Measurements from ENCODE around the gene SLC22A23. TPM values are rescaled to one million over a fixed set of nuclear protein-coding genes. Genes with fewer than 3 reads are reported as not detected.

The SLC22A23 gene
- total and polyA plus RNA-seq, 4 donors, result 4.9 to 45.4 (median 19.7) TPM

- H3K27me3 ChIP-seq (ENCODE audit: control insufficient read depth in 4 of 4, insufficient read depth in 4 of 4, low read length in 3 of 4), result no peaks in the 10 kb centered on the region
- TF ChIP-seq GABPA (IDR thresholded peaks at IDR 0.05 in 1 of 2, conservative IDR thresholded peaks at IDR 0.05 in 1 of 2) (no peak), EGR1 (IDR thresholded peaks at IDR 0.05; ENCODE audit: low read depth in 2 of 2) (no peak), FOXA2 (IDR thresholded peaks at IDR 0.05) (peak; percentile 57), YY1 (IDR thresholded peaks at IDR 0.05) (peak; percentile 11), RXRA (IDR thresholded peaks at IDR 0.05) (peak; percentile 37 to 59), HNF4G (IDR thresholded peaks at IDR 0.05) (no peak), FOXA1 (IDR thresholded peaks at IDR 0.05) (peak; percentile 27), HNF4A (conservative IDR thresholded peaks at IDR 0.05) (peak in 1 of 2 donors; percentile 23), JUND (IDR thresholded peaks at IDR 0.05) (peak in 1 of 2 donors; percentile 41), NR2F2 (IDR thresholded peaks at IDR 0.05) (no peak), RAD21 (IDR thresholded peaks at IDR 0.05) (peak; percentile 27 to 39), SP1 (IDR thresholded peaks at IDR 0.05) (no peak), TAF1 (conservative IDR thresholded peaks at IDR 0.05) (no peak)
- TF ChIP-seq, protein P1, sequence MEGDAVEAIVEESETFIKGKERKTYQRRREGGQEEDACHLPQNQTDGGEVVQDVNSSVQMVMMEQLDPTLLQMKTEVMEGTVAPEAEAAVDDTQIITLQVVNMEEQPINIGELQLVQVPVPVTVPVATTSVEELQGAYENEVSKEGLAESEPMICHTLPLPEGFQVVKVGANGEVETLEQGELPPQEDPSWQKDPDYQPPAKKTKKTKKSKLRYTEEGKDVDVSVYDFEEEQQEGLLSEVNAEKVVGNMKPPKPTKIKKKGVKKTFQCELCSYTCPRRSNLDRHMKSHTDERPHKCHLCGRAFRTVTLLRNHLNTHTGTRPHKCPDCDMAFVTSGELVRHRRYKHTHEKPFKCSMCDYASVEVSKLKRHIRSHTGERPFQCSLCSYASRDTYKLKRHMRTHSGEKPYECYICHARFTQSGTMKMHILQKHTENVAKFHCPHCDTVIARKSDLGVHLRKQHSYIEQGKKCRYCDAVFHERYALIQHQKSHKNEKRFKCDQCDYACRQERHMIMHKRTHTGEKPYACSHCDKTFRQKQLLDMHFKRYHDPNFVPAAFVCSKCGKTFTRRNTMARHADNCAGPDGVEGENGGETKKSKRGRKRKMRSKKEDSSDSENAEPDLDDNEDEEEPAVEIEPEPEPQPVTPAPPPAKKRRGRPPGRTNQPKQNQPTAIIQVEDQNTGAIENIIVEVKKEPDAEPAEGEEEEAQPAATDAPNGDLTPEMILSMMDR (IDR thresholded peaks at IDR 0.05; ENCODE audit: low read depth, low read length, missing input control), result no peak
- TF ChIP-seq, protein P2, sequence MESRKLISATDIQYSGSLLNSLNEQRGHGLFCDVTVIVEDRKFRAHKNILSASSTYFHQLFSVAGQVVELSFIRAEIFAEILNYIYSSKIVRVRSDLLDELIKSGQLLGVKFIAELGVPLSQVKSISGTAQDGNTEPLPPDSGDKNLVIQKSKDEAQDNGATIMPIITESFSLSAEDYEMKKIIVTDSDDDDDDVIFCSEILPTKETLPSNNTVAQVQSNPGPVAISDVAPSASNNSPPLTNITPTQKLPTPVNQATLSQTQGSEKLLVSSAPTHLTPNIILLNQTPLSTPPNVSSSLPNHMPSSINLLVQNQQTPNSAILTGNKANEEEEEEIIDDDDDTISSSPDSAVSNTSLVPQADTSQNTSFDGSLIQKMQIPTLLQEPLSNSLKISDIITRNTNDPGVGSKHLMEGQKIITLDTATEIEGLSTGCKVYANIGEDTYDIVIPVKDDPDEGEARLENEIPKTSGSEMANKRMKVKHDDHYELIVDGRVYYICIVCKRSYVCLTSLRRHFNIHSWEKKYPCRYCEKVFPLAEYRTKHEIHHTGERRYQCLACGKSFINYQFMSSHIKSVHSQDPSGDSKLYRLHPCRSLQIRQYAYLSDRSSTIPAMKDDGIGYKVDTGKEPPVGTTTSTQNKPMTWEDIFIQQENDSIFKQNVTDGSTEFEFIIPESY (IDR thresholded peaks at IDR 0.05), result no peak
- TF ChIP-seq, protein P3, sequence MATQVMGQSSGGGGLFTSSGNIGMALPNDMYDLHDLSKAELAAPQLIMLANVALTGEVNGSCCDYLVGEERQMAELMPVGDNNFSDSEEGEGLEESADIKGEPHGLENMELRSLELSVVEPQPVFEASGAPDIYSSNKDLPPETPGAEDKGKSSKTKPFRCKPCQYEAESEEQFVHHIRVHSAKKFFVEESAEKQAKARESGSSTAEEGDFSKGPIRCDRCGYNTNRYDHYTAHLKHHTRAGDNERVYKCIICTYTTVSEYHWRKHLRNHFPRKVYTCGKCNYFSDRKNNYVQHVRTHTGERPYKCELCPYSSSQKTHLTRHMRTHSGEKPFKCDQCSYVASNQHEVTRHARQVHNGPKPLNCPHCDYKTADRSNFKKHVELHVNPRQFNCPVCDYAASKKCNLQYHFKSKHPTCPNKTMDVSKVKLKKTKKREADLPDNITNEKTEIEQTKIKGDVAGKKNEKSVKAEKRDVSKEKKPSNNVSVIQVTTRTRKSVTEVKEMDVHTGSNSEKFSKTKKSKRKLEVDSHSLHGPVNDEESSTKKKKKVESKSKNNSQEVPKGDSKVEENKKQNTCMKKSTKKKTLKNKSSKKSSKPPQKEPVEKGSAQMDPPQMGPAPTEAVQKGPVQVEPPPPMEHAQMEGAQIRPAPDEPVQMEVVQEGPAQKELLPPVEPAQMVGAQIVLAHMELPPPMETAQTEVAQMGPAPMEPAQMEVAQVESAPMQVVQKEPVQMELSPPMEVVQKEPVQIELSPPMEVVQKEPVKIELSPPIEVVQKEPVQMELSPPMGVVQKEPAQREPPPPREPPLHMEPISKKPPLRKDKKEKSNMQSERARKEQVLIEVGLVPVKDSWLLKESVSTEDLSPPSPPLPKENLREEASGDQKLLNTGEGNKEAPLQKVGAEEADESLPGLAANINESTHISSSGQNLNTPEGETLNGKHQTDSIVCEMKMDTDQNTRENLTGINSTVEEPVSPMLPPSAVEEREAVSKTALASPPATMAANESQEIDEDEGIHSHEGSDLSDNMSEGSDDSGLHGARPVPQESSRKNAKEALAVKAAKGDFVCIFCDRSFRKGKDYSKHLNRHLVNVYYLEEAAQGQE (IDR thresholded peaks at IDR 0.05), result no peak
- TF ChIP-seq, protein P4, sequence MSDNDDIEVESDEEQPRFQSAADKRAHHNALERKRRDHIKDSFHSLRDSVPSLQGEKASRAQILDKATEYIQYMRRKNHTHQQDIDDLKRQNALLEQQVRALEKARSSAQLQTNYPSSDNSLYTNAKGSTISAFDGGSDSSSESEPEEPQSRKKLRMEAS (IDR thresholded peaks at IDR 0.05), result peak; percentile 10
- 6% methylated on average over 20 of the region's 24 CpGs for WGBS
- no peaks in the 10 kb centered on the region for H3K36me3 ChIP-seq (ENCODE audit: control insufficient read depth in 4 of 4, insufficient read depth in 3 of 4, low read depth in 1 of 4, low read length in 3 of 4)
- peak overlapping the region in 1 of 2 donors; percentile 60 for H3K9ac ChIP-seq (ENCODE audit: low read depth in 1 of 2, low read length in 2 of 2)
- H3K27ac ChIP-seq (ENCODE audit: low read depth in 1 of 2, low read length in 2 of 2), result peak overlapping the region; percentile 82 to 91
- H3K4me3 ChIP-seq (ENCODE audit: low read depth in 1 of 3, low read length in 3 of 3), result peak overlapping the region; percentile 28 to 61 (median 38)
- H3K4me1 ChIP-seq (ENCODE audit: control insufficient read depth in 4 of 4, insufficient read depth in 4 of 4, low read length in 3 of 4), result peaks cover 7 to 60% (median 36%) of the 10 kb centered on the region in 4 donors
- no peaks in the 10 kb centered on the region for H3K9me3 ChIP-seq (ENCODE audit: control insufficient read depth in 4 of 4, low read length in 3 of 4)
- peak; percentile 64 for DNase-seq (ENCODE audit: low spot score)
Measured at GRCh38 chr6:3356056-3356823, 100.6 kb downstream of the SLC22A23 start.
